ENCODE results near the gene PITPNC1.

GRCh38 chr17:67390006-67390645 is 13.0 kb downstream of the PITPNC1 start:
- TF ChIP-seq, protein P1, sequence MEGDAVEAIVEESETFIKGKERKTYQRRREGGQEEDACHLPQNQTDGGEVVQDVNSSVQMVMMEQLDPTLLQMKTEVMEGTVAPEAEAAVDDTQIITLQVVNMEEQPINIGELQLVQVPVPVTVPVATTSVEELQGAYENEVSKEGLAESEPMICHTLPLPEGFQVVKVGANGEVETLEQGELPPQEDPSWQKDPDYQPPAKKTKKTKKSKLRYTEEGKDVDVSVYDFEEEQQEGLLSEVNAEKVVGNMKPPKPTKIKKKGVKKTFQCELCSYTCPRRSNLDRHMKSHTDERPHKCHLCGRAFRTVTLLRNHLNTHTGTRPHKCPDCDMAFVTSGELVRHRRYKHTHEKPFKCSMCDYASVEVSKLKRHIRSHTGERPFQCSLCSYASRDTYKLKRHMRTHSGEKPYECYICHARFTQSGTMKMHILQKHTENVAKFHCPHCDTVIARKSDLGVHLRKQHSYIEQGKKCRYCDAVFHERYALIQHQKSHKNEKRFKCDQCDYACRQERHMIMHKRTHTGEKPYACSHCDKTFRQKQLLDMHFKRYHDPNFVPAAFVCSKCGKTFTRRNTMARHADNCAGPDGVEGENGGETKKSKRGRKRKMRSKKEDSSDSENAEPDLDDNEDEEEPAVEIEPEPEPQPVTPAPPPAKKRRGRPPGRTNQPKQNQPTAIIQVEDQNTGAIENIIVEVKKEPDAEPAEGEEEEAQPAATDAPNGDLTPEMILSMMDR (IDR thresholded peaks at IDR 0.05), result no peak
- TF ChIP-seq POLR2A (IDR thresholded peaks at IDR 0.05) (no peak), POLR2AphosphoS5 (IDR thresholded peaks at IDR 0.05) (no peak)
